Gastroesophageal sphincter (tissue), 4 donors: ENCODE data around the gene SLC16A12. TPM values are rescaled to one million over a fixed set of nuclear protein-coding genes. Genes with fewer than 3 reads are reported as not detected.
"Not testable (repeated sequence)": the region's sequence is repeated elsewhere in the genome, so short reads cannot be mapped to it uniquely, and the experiment has no call there.

Experiments used
- ATAC-seq: fragments of 150-250 bp; one replicate; pipeline ENCODE4 v1.9.1; 2016; ENCODE audit warnings: mild to moderate bottlenecking, moderate library complexity
- H3K27ac ChIP-seq, 4 donors: fragments of 200-600 bp; sonication (generic) in 3 of 4; 1 replicate in 3 of 4; 2 replicates in 1 of 4; pipeline ENCODE4 v1.5.1; 2016 to 2019
- H3K27me3 ChIP-seq: fragments of 200-600 bp; sonication (generic); one replicate; pipeline ENCODE4 v1.5.1; 2019
- H3K36me3 ChIP-seq, 2 donors: fragments of 200-600 bp; sonication (generic); one replicate each; pipeline ENCODE4 v1.5.1; 2019; ENCODE audit warnings: control low read depth in 1 of 2
- H3K4me1 ChIP-seq, 3 donors: fragments of 200-600 bp; sonication (generic); 1 replicate in 2 of 3; 2 replicates in 1 of 3; pipeline ENCODE4 v1.5.1; 2016 to 2019; ENCODE audit warnings: control low read depth in 2 of 3
- H3K4me3 ChIP-seq, 2 donors: fragments of 200-600 bp; sonication (generic); one replicate each; pipeline ENCODE4 v1.5.1; 2019; ENCODE audit warnings: mild to moderate bottlenecking in 1 of 2, moderate library complexity in 1 of 2
- H3K9me3 ChIP-seq, 3 donors: fragments of 200-600 bp; sonication (generic); one replicate each; pipeline ENCODE4 v1.5.1; 2017 to 2019; ENCODE audit warnings: control low read depth in 2 of 3
- CTCF ChIP-seq, 4 experiments: fragments of 200-600 bp in 2 of 4; fragments of 450-650 bp in 2 of 4; sonication (generic) in 1 of 4; IDR thresholded peaks; one replicate each; pipeline ENCODE4 v1.5.1; 2017 to 2019; ENCODE audit warnings: antibody characterized with exemption in 4 of 4, mild to moderate bottlenecking in 2 of 4, moderate library complexity in 2 of 4
- EP300 ChIP-seq: sonication (generic); formaldehyde crosslinking; IDR thresholded peaks from one replicate; pipeline ENCODE4 v1.6.1; 2017; ENCODE audit warnings: antibody characterized with exemption, mild to moderate bottlenecking
- POLR2A ChIP-seq, 2 donors: fragments of 450-650 bp; IDR thresholded peaks; one replicate each; pipeline ENCODE4 v1.6.1; 2017; ENCODE audit warnings: antibody characterized with exemption in 2 of 2, mild to moderate bottlenecking in 2 of 2, moderate library complexity in 1 of 2
- POLR2AphosphoS5 ChIP-seq: sonication (generic); formaldehyde crosslinking; IDR thresholded peaks from one replicate; pipeline ENCODE4 v1.6.1; 2017; ENCODE audit warnings: antibody characterized with exemption
- WGBS, 2 donors: methylation state at CpG; one replicate each; pipeline ENCODE4 v1.1.5; 2018; ENCODE audit warnings: low coverage in 1 of 2; 5-methylcytosine and 5-hydroxymethylcytosine counted together
- total RNA-seq, 4 donors: library from RNA; depleted of rRNA; stranded (reverse); fragments of >200 nt; gene quantifications; one replicate each; pipeline ENCODE4 v1.1.0, GENCODE V29; 2016

The SLC16A12 gene
- total RNA-seq, 4 donors from 2014 or later: 1.7 to 11.7 (median 2.4) TPM

GRCh38 chr10:89550509-89550908 lies 15.1 kb upstream of the SLC16A12 start:
- Histone ChIP-seq H3K36me3 (no peaks in the 10 kb centered on the region), H3K27ac (no peak overlapping the region), H3K27me3 (no peaks in the 10 kb centered on the region), H3K4me3 (no peak overlapping the region), H3K9me3 (no peaks in the 10 kb centered on the region), H3K4me1 (peaks cover 0 to 7% (median 0%) of the 10 kb centered on the region in 3 donors)
- no peak for ATAC-seq
- 61 to 70% methylated on average over 2 to 5 of the region's 5 CpGs for WGBS, 2 donors
- no peak for TF ChIP-seq CTCF (IDR thresholded peaks at IDR 0.05)

DNA sequence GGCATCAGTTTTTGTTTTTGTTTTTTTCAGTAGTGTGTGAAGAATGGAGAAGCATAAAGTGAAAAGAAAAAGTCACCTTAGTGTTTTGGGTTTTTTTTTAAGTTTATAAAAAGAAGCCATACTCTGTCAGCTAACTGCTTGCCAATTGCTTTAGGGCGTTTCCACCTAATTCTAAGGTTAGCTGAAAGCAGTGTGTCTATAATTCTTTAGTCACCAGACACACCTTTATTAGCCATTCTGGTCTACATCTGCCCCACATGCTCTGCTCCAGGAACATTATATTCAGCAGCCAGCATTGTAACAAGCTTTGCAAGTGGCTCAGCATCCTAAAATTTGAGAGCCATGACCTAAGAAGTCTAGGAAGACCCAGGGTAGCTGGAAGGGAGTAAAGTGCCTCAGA lies 14.1 kb upstream of the SLC16A12 start:
- Histone ChIP-seq H3K4me1 (peaks cover 0 to 7% (median 0%) of the 10 kb centered on the region in 3 donors), H3K4me3 (no peak overlapping the region), H3K27ac (no peak overlapping the region), H3K27me3 (no peaks in the 10 kb centered on the region), H3K36me3 (no peaks in the 10 kb centered on the region), H3K9me3 (no peaks in the 10 kb centered on the region)
- TF ChIP-seq POLR2A (IDR thresholded peaks at IDR 0.05): no peak
- TF ChIP-seq EP300: no peak
- no peak for TF ChIP-seq CTCF (IDR thresholded peaks at IDR 0.05)
- no peak for TF ChIP-seq POLR2AphosphoS5
- no peak for ATAC-seq
- WGBS, 2 donors: 65 to 75% methylated on average over 1 of the region's 1 CpG

DNA sequence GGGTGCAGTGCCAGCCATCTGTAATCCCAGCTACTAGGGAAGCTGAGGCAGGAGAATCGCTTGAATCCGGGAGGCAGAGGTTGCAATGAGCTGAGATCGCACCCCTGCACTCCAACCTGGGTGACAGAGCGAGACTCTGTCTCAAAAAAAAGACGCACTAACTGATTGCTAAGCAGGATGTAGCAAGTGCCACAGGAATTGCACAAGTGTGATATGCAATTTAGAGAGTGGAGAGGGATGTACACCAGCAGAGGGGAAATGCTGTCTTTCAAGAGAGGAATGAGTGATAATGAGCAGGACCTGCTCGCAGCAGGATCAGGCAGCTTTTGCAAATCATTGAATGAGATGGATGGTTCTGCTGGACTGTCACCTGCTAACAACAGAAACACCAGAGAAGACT lies 13.3 kb upstream of the SLC16A12 start:
- Histone ChIP-seq H3K27ac (no peak overlapping the region), H3K4me1 (peaks cover 0 to 7% (median 0%) of the 10 kb centered on the region in 3 donors), H3K4me3 (no peak overlapping the region), H3K9me3 (no peaks in the 10 kb centered on the region), H3K36me3 (no peaks in the 10 kb centered on the region), H3K27me3 (no peaks in the 10 kb centered on the region)
- no peak for ATAC-seq
- no peak for TF ChIP-seq EP300
- TF ChIP-seq POLR2AphosphoS5: no peak
- WGBS, 2 donors: 85 to 96% methylated on average over 3 to 6 of the region's 6 CpGs

DNA sequence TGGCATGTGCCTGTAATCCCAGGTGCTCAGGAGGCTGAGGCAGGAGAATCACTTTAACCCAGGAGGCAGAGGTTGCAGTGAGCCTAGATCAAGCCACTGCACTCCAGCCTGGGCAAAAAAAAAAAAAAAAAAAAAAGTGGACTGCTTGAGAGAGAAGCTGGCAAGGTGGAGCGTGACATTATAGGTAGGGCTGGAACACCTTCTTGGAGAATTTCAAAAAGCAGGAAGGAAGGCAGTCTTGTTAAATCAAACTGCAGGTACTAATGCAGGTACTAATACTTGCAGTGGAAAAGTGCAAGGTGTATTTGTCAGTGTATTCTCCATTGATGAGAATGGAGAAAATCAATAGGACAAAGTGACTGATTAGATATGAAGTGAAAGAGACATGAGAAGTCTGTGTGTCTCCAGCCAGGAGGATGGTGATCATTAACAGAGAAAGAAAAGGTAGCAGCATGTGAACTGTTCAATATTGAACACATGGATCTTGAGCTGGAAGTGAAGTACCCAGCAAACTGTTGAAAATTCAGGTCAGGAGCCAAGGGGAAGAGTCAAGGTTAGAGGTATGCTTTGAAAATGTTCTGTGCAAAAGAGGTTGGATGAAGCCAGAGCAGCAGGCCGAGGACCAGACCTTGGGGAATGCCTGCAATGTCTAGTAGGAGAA lies 12.6 kb upstream of the SLC16A12 start:
- H3K36me3 ChIP-seq: no peaks in the 10 kb centered on the region
- no peak overlapping the region for H3K27ac ChIP-seq
- H3K9me3 ChIP-seq: no peaks in the 10 kb centered on the region
- H3K4me1 ChIP-seq: no peaks in the 10 kb centered on the region
- TF ChIP-seq EP300 (no peak), CTCF (IDR thresholded peaks at IDR 0.05) (no peak), POLR2A (IDR thresholded peaks at IDR 0.05) (no peak), POLR2AphosphoS5 (no peak)
- no peak for ATAC-seq
- WGBS, 2 donors: 70 to 94% methylated on average over 1 to 2 of the region's 2 CpGs
- no peaks in the 10 kb centered on the region for H3K27me3 ChIP-seq
- no peak overlapping the region for H3K4me3 ChIP-seq

DNA sequence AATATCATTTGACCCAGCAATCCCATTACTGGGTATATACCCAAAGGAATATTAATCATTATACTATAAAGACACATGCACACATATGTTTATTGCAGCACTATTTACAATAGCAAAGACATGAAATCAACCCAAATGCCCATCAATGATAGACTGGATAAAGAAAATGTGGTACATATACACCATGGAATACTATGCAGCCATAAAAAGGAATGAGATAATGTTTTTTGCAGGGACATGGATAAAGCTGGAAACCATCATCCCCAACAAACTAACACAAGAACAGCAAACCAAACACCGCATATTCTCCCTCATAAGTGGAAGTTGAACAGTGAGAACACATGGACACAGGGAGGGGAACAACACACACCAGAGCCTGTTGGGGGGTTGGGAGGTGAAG lies 11.3 kb upstream of the SLC16A12 start:
- ATAC-seq, H3K27ac ChIP-seq, H3K27me3 ChIP-seq, H3K4me1 ChIP-seq, H3K36me3 ChIP-seq, H3K9me3 ChIP-seq, H3K4me3 ChIP-seq: not testable (repeated sequence)
- WGBS, 2 donors: 93 to 100% methylated on average over 1 of the region's 1 CpG

DNA sequence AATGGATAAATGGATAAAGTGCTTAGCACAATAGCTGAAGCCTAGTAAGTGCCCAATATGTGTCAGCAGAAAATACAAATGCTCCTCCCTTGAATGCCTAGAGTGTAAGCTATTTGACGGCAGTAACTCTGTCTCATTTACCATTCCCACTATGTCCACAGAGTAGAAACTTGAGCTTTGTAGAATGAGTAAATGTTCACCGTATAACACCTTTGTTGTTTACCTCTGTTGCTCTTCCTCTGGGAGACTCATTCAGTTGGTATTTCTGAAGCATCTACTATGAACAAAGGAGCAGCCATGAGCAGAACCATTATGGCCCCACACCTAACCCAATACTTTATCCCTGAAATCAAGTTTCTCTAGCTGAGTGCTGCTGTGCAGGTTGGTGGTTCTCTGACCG lies 8.4 kb upstream of the SLC16A12 start:
- TF ChIP-seq CTCF (IDR thresholded peaks at IDR 0.05) (no peak), EP300 (no peak), POLR2AphosphoS5 (no peak), POLR2A (IDR thresholded peaks at IDR 0.05) (no peak)
- Histone ChIP-seq H3K4me3 (no peak overlapping the region), H3K27ac (no peak overlapping the region), H3K9me3 (no peaks in the 10 kb centered on the region), H3K27me3 (no peaks in the 10 kb centered on the region), H3K36me3 (no peaks in the 10 kb centered on the region), H3K4me1 (no peaks in the 10 kb centered on the region)
- WGBS, 2 donors: 84 to 93% methylated on average over 3 of the region's 3 CpGs
- ATAC-seq: no peak
